ENCODE data around the gene MIA3. TPM values are rescaled to one million over a fixed set of nuclear protein-coding genes. Genes with fewer than 3 reads are reported as not detected.

Gene MIA3
- total and polyA plus RNA-seq, 9 of the 15 experiments (the other 6 are each of a cell fraction or from before 2014, with no cell fraction given) = 21.6 to 89.4 (median 40.8) TPM

GRCh38 chr1:222712253-222713090 lies 94.6 kb downstream of the MIA3 start, which contains the start of the genes AIDA and BROX (continued):
- peak; percentile 92 for TF ChIP-seq ARID4B (CRISPR knock-in tag; IDR thresholded peaks at IDR 0.05)
- peak; percentile 72; the same call in 1 of the 2 replicates for TF ChIP-seq ZFPM2 (CRISPR knock-in tag; IDR thresholded peaks at IDR 0.05)
- no peak for TF ChIP-seq ZNF384 (IDR thresholded peaks at IDR 0.05; ENCODE audit: low read depth, low read length)
- TF ChIP-seq POLR2AphosphoS2 (IDR thresholded peaks at IDR 0.05; ENCODE audit: low read length) = no peak
- TF ChIP-seq FOXM1 (IDR thresholded peaks at IDR 0.05; ENCODE audit: low read depth) = no peak
- TF ChIP-seq FOXM1 (CRISPR knock-in tag; IDR thresholded peaks at IDR 0.05; ENCODE audit: low read depth) = no peak
- TF ChIP-seq NCOA6 (IDR thresholded peaks at IDR 0.05) = no peak
- TF ChIP-seq MLLT1 (IDR thresholded peaks at IDR 0.05) = no peak
- no peak for TF ChIP-seq MLX (CRISPR knock-in tag; conservative IDR thresholded peaks at IDR 0.05)
- TF ChIP-seq CXXC5 (CRISPR knock-in tag; IDR thresholded peaks at IDR 0.05) = peak; percentile 90
- no peak; the same call in 1 of the 2 replicates for TF ChIP-seq HEY1 (CRISPR knock-in tag; IDR thresholded peaks at IDR 0.05; ENCODE audit: borderline replicate concordance)
- peak; percentile 84 for TF ChIP-seq KLF13 (tag; IDR thresholded peaks at IDR 0.05; ENCODE audit: borderline replicate concordance, low read depth)
- no peak for TF ChIP-seq XRCC4 (IDR thresholded peaks at IDR 0.05; ENCODE audit: extremely low read depth, insufficient read depth, insufficient read length)
- peak; percentile 89 for TF ChIP-seq RREB1 (CRISPR knock-in tag; IDR thresholded peaks at IDR 0.05)
